GM06990 (cell line): ENCODE data around the gene MESD.

ENCODE experiments used
- DNase-seq: peaks from one replicate; pipeline ENCODE4 v3.0.0-alpha.2; 2011; ENCODE audit not compliant: insufficient read length; ENCODE audit errors: extremely low read depth
- H3K27me3 ChIP-seq: replicated peaks from 2 replicates; pipeline ENCODE4 v1.6.0; 2011; ENCODE audit warnings: low read length; ENCODE audit not compliant: control insufficient read depth, insufficient read depth
- H3K36me3 ChIP-seq: 2 replicates; pipeline ENCODE4 v1.5.1; 2011; ENCODE audit warnings: low read length; ENCODE audit not compliant: control insufficient read depth, insufficient read depth
- H3K4me3 ChIP-seq: replicated peaks from 2 replicates; pipeline ENCODE4 v1.5.1; 2011; ENCODE audit warnings: low read depth, mild to moderate bottlenecking, control low read depth, low read length
- CTCF ChIP-seq: IDR thresholded peaks from 2 replicates; pipeline ENCODE4 v1.5.1; 2011; ENCODE audit warnings: low read length, control low read depth, mild to moderate bottlenecking, inconsistent platforms; ENCODE audit not compliant: insufficient read depth, poor library complexity, severe bottlenecking

The MESD gene

GRCh38 chr15:80953953-80954778 is 35.5 kb downstream of the MESD start:
- H3K4me3 ChIP-seq, result no peak overlapping the region
- H3K27me3 ChIP-seq, result no peaks in the 10 kb centered on the region
- H3K36me3 ChIP-seq, result peaks cover 5% of the 10 kb centered on the region
- no peak for TF ChIP-seq CTCF
- DNase-seq, result no peak

- Histone ChIP-seq H3K36me3 (peaks cover 4% of the 10 kb centered on the region), H3K27me3 (no peaks in the 10 kb centered on the region), H3K4me3 (no peak overlapping the region)
- TF ChIP-seq CTCF, result no peak
- DNase-seq, result no peak
These were observed 36.3 kb downstream of the MESD start for GRCh38 chr15:80953001-80953952.

- no peak for TF ChIP-seq CTCF
These were observed 37.7 kb downstream of the MESD start for GRCh38 chr15:80951941-80952340.

GRCh38 chr15:80950291-80951078 is 39.1 kb downstream of the MESD start:
- Histone ChIP-seq H3K27me3 (no peaks in the 10 kb centered on the region), H3K36me3 (peaks cover 6% of the 10 kb centered on the region), H3K4me3 (no peak overlapping the region)
- DNase-seq, result no peak
- TF ChIP-seq CTCF, result no peak

More at GRCh38 chr15:80951941-80952340, 37.7 kb downstream of the MESD start:
- no peak for DNase-seq
- no peaks in the 10 kb centered on the region for H3K27me3 ChIP-seq
- H3K4me3 ChIP-seq, result no peak overlapping the region
- H3K36me3 ChIP-seq, result peaks cover 6% of the 10 kb centered on the region

- H3K27me3 ChIP-seq, result no peaks in the 10 kb centered on the region
- no peak for DNase-seq
- H3K4me3 ChIP-seq, result no peak overlapping the region
- peaks cover 6% of the 10 kb centered on the region for H3K36me3 ChIP-seq
- no peak for TF ChIP-seq CTCF
These were observed 39.9 kb downstream of the MESD start for GRCh38 chr15:80949756-80950155.
